ENCODE data around the gene DAB1.

The DAB1 gene

GRCh38 chr1:57082711-57083439 is 341.0 kb downstream of the DAB1 start:
- Mint-ChIP-seq H3K4me1 (ENCODE audit: low read depth) (no peaks in the 10 kb centered on the region), H3K27me3 (ENCODE audit: low read depth) (no peaks in the 10 kb centered on the region), H3K4me3 (no peak overlapping the region), H3K27ac (no peak overlapping the region), H3K9me3 (no peaks in the 10 kb centered on the region), H3K36me3 (ENCODE audit: low read depth) (no peaks in the 10 kb centered on the region)

GRCh38 chr1:57079454-57080157 is 344.3 kb downstream of the DAB1 start:
- no peak overlapping the region for H3K4me3 Mint-ChIP-seq
- H3K27me3 Mint-ChIP-seq (ENCODE audit: low read depth): no peaks in the 10 kb centered on the region
- H3K27ac Mint-ChIP-seq: no peak overlapping the region
- H3K4me1 Mint-ChIP-seq (ENCODE audit: low read depth): no peaks in the 10 kb centered on the region
- no peaks in the 10 kb centered on the region for H3K9me3 Mint-ChIP-seq
- H3K36me3 Mint-ChIP-seq (ENCODE audit: low read depth): no peaks in the 10 kb centered on the region

GRCh38 chr1:57072401-57073110 is 351.3 kb downstream of the DAB1 start:
- Mint-ChIP-seq H3K4me3 (no peak overlapping the region), H3K27me3 (ENCODE audit: low read depth) (no peaks in the 10 kb centered on the region), H3K27ac (no peak overlapping the region), H3K36me3 (ENCODE audit: low read depth) (no peaks in the 10 kb centered on the region), H3K4me1 (ENCODE audit: low read depth) (no peaks in the 10 kb centered on the region), H3K9me3 (no peaks in the 10 kb centered on the region)

- no peak overlapping the region for H3K27ac Mint-ChIP-seq
- H3K27me3 Mint-ChIP-seq (ENCODE audit: low read depth): no peaks in the 10 kb centered on the region
- no peaks in the 10 kb centered on the region for H3K9me3 Mint-ChIP-seq
- H3K4me1 Mint-ChIP-seq (ENCODE audit: low read depth): no peaks in the 10 kb centered on the region
- H3K4me3 Mint-ChIP-seq: no peak overlapping the region
- H3K36me3 Mint-ChIP-seq (ENCODE audit: low read depth): no peaks in the 10 kb centered on the region
These were observed 356.0 kb downstream of the DAB1 start for GRCh38 chr1:57067863-57068262.

- Mint-ChIP-seq H3K36me3 (ENCODE audit: low read depth) (no peaks in the 10 kb centered on the region), H3K9me3 (no peaks in the 10 kb centered on the region), H3K4me3 (no peak overlapping the region), H3K4me1 (ENCODE audit: low read depth) (no peaks in the 10 kb centered on the region), H3K27ac (no peak overlapping the region), H3K27me3 (ENCODE audit: low read depth) (no peaks in the 10 kb centered on the region)
These were observed 356.8 kb downstream of the DAB1 start for GRCh38 chr1:57066980-57067610.

GRCh38 chr1:57065442-57065841 is 358.4 kb downstream of the DAB1 start:
- H3K27me3 Mint-ChIP-seq (ENCODE audit: low read depth): no peaks in the 10 kb centered on the region
- H3K27ac Mint-ChIP-seq: no peak overlapping the region
- no peaks in the 10 kb centered on the region for H3K9me3 Mint-ChIP-seq
- H3K4me1 Mint-ChIP-seq (ENCODE audit: low read depth): no peaks in the 10 kb centered on the region
- no peaks in the 10 kb centered on the region for H3K36me3 Mint-ChIP-seq (ENCODE audit: low read depth)
- H3K4me3 Mint-ChIP-seq: no peak overlapping the region

GRCh38 chr1:57064379-57065140 is 359.3 kb downstream of the DAB1 start:
- Mint-ChIP-seq H3K9me3 (no peaks in the 10 kb centered on the region), H3K4me3 (no peak overlapping the region), H3K27ac (no peak overlapping the region), H3K36me3 (ENCODE audit: low read depth) (no peaks in the 10 kb centered on the region), H3K4me1 (ENCODE audit: low read depth) (no peaks in the 10 kb centered on the region), H3K27me3 (ENCODE audit: low read depth) (no peaks in the 10 kb centered on the region)

- Mint-ChIP-seq H3K4me3 (no peak overlapping the region), H3K9me3 (no peaks in the 10 kb centered on the region), H3K27ac (no peak overlapping the region), H3K27me3 (ENCODE audit: low read depth) (no peaks in the 10 kb centered on the region), H3K4me1 (ENCODE audit: low read depth) (peaks cover 2% of the 10 kb centered on the region), H3K36me3 (ENCODE audit: low read depth) (no peaks in the 10 kb centered on the region)
These were observed 360.3 kb downstream of the DAB1 start for GRCh38 chr1:57063406-57064125.

GRCh38 chr1:57061369-57061768 is 362.5 kb downstream of the DAB1 start:
- Mint-ChIP-seq H3K4me1 (ENCODE audit: low read depth) (peaks cover 2% of the 10 kb centered on the region), H3K36me3 (ENCODE audit: low read depth) (no peaks in the 10 kb centered on the region), H3K9me3 (no peaks in the 10 kb centered on the region), H3K27me3 (ENCODE audit: low read depth) (no peaks in the 10 kb centered on the region), H3K4me3 (no peak overlapping the region), H3K27ac (no peak overlapping the region)

- Mint-ChIP-seq H3K4me1 (ENCODE audit: low read depth) (peaks cover 2% of the 10 kb centered on the region), H3K9me3 (no peaks in the 10 kb centered on the region), H3K36me3 (ENCODE audit: low read depth) (no peaks in the 10 kb centered on the region), H3K27ac (no peak overlapping the region), H3K4me3 (no peak overlapping the region), H3K27me3 (ENCODE audit: low read depth) (no peaks in the 10 kb centered on the region)
These were observed 363.4 kb downstream of the DAB1 start for GRCh38 chr1:57060451-57060850.

GRCh38 chr1:57058652-57059501 is 365.0 kb downstream of the DAB1 start:
- H3K4me3 Mint-ChIP-seq: no peak overlapping the region

GRCh38 chr1:57048856-57049255 is 375.0 kb downstream of the DAB1 start:
- no peak overlapping the region for H3K4me3 Mint-ChIP-seq
- H3K27ac Mint-ChIP-seq: no peak overlapping the region
- no peaks in the 10 kb centered on the region for H3K4me1 Mint-ChIP-seq (ENCODE audit: low read depth)
- no peaks in the 10 kb centered on the region for H3K27me3 Mint-ChIP-seq (ENCODE audit: low read depth)
- H3K36me3 Mint-ChIP-seq (ENCODE audit: low read depth): no peaks in the 10 kb centered on the region
- H3K9me3 Mint-ChIP-seq: no peaks in the 10 kb centered on the region

More at GRCh38 chr1:57058652-57059501, 365.0 kb downstream of the DAB1 start:
- Mint-ChIP-seq H3K27me3 (ENCODE audit: low read depth) (no peaks in the 10 kb centered on the region), H3K4me1 (ENCODE audit: low read depth) (peaks cover 2% of the 10 kb centered on the region), H3K27ac (no peak overlapping the region), H3K36me3 (ENCODE audit: low read depth) (no peaks in the 10 kb centered on the region), H3K9me3 (no peaks in the 10 kb centered on the region)

- Mint-ChIP-seq H3K27me3 (ENCODE audit: low read depth) (no peaks in the 10 kb centered on the region), H3K4me1 (ENCODE audit: low read depth) (no peaks in the 10 kb centered on the region), H3K27ac (no peak overlapping the region), H3K4me3 (no peak overlapping the region), H3K9me3 (no peaks in the 10 kb centered on the region), H3K36me3 (ENCODE audit: low read depth) (no peaks in the 10 kb centered on the region)
These were observed 377.4 kb downstream of the DAB1 start for GRCh38 chr1:57046462-57046861.

Data from T-helper 1 cell treated with Interleukin-12 subunit alpha and Interleukin-12 subunit beta and Interleukin-4 antibody, amounts not matched to agents 30 μg/mL and 1 μg/mL, for 36 hours (primary cell).